Astrocyte (in vitro differentiated cells and primary cell): ENCODE data around the gene CPPED1. TPM values are rescaled to one million over a fixed set of nuclear protein-coding genes. Genes with fewer than 3 reads are reported as not detected.
"Not testable (repeated sequence)": the region's sequence is repeated elsewhere in the genome, so short reads cannot be mapped to it uniquely, and the experiment has no call there.

Experiments
- DNase-seq: peaks from one replicate; pipeline ENCODE4 v3.0.0-alpha.2; 2010; ENCODE audit warnings: low read depth
- FAIRE-seq: peaks from 2 replicates; lab custom pipeline; 2011; peaks lifted over from hg19 to GRCh38; lab: Jason Lieb, UNC
- H2AFZ ChIP-seq: 2 replicates; pipeline ENCODE4 v1.6.0; 2012; ENCODE audit warnings: low read depth, low read length, inconsistent platforms
- H3K27ac ChIP-seq: 2 replicates; pipeline ENCODE4 v1.5.1; 2011; ENCODE audit warnings: low read depth, low read length, inconsistent platforms
- H3K27me3 ChIP-seq: 2 replicates; pipeline ENCODE4 v1.6.0; 2011; ENCODE audit warnings: low read length, inconsistent platforms; ENCODE audit not compliant: insufficient read depth
- H3K36me3 ChIP-seq: 2 replicates; pipeline ENCODE4 v1.5.1; 2011; ENCODE audit warnings: low read length, inconsistent platforms; ENCODE audit not compliant: insufficient read depth
- H3K4me1 ChIP-seq: 2 replicates; pipeline ENCODE4 v1.5.1; 2011; ENCODE audit warnings: low read length, inconsistent platforms; ENCODE audit not compliant: insufficient read depth
- H3K4me2 ChIP-seq: 2 replicates; pipeline ENCODE4 v1.6.0; 2012; ENCODE audit warnings: low read length, inconsistent platforms
- H3K4me3 ChIP-seq: 2 replicates; pipeline ENCODE4 v1.5.1; 2011; ENCODE audit warnings: low read depth, mild to moderate bottlenecking, low read length, inconsistent platforms; ENCODE audit not compliant: insufficient read depth
- H3K79me2 ChIP-seq: 2 replicates; pipeline ENCODE4 v1.6.0; 2012; ENCODE audit warnings: mild to moderate bottlenecking, low read length, inconsistent platforms; ENCODE audit not compliant: insufficient read depth
- H3K9ac ChIP-seq: 2 replicates; pipeline ENCODE4 v1.6.0; 2012; ENCODE audit warnings: mild to moderate bottlenecking, low read length, inconsistent platforms
- H3K9me3 ChIP-seq: 2 replicates; pipeline ENCODE4 v1.5.1; 2012; ENCODE audit warnings: low read depth, mild to moderate bottlenecking, low read length, inconsistent platforms; ENCODE audit not compliant: insufficient read depth
- H4K20me1 ChIP-seq: 2 replicates; pipeline ENCODE4 v1.6.0; 2012; ENCODE audit warnings: low read length, inconsistent platforms; ENCODE audit not compliant: insufficient read depth
- H3K27ac Mint-ChIP-seq: one replicate; pipeline ENCODE4 v1.8.0; 2021; ENCODE audit warnings: mild to moderate bottlenecking, mixed read lengths; ENCODE audit not compliant: unreplicated experiment
- H3K27me3 Mint-ChIP-seq: one replicate; pipeline ENCODE4 v1.8.0; 2021; ENCODE audit warnings: low read depth, mixed read lengths; ENCODE audit not compliant: unreplicated experiment
- H3K36me3 Mint-ChIP-seq: one replicate; pipeline ENCODE4 v1.8.0; 2021; ENCODE audit warnings: low read depth, mixed read lengths; ENCODE audit not compliant: unreplicated experiment
- H3K4me1 Mint-ChIP-seq: one replicate; pipeline ENCODE4 v1.8.0; 2021; ENCODE audit warnings: low read depth, mixed read lengths; ENCODE audit not compliant: unreplicated experiment
- H3K4me3 Mint-ChIP-seq: one replicate; pipeline ENCODE4 v1.8.0; 2021; ENCODE audit warnings: mild to moderate bottlenecking, moderate library complexity, mixed read lengths; ENCODE audit not compliant: unreplicated experiment
- H3K9me3 Mint-ChIP-seq: one replicate; pipeline ENCODE4 v1.8.0; 2021; ENCODE audit warnings: mild to moderate bottlenecking, mixed read lengths; ENCODE audit not compliant: unreplicated experiment
- EZH2 ChIP-seq: IDR thresholded peaks from 2 replicates; pipeline ENCODE4 v1.6.1; 2012; ENCODE audit warnings: mild to moderate bottlenecking, low read length, inconsistent platforms; ENCODE audit not compliant: insufficient read depth
- total RNA-seq: library from RNA; stranded (reverse); gene quantifications from 2 replicates; pipeline ENCODE4 v1.2.1, GENCODE V29; 2021
- TF ChIP-seq, protein P1 (sequence below): IDR thresholded peaks from 2 replicates; pipeline ENCODE4 v1.5.1; 2011; ENCODE audit warnings: low read depth, mild to moderate bottlenecking, inconsistent platforms, low read length, moderate library complexity; ENCODE audit not compliant: insufficient read depth

The CPPED1 gene
- total RNA-seq, 1 donor from 2014 or later, result 28.5 TPM

DNA sequence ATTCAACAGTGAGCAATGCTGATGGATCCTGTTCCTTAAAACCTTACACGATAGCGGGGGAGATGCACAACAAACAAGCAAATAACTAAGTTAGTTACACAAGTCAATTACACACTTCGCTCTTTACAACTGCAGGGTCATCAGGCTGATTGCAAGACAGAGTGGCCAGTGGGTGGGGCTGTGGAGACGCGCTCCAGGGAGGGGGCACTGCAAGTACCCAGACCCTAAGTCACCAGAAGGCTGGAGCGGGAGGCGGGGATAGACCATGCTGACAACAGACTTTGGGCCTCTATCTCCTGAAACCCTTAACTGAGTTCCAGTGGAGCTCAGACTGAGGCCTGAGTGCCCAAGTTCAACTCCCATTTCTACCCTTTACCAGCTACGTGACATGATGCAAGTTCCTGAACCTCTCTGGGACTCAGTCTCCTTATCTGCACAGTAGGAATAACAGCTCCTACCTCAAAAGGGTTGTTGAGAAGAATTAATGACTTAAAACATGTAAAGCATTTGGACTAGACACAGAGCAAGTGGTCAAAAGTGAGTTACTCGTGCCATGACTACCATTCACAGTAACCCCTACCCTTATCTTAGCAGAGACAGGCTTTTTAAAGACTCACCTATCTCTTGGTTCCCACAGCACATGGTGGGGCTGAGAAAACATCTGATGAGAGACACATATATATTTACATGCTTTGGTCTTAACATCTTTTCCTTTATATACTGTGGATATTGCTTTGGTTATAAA is 10.4 kb downstream of the CPPED1 start:
- no peak for FAIRE-seq
- H3K27ac ChIP-seq, result no peak overlapping the region
- no peaks in the 10 kb centered on the region for H3K36me3 ChIP-seq
- DNase-seq, result no peak
- peaks cover 6% of the 10 kb centered on the region for H3K9me3 Mint-ChIP-seq
- no peaks in the 10 kb centered on the region for H3K4me1 ChIP-seq
- no peak overlapping the region for H3K4me3 ChIP-seq
- no peak for TF ChIP-seq EZH2
- TF ChIP-seq, protein P1, sequence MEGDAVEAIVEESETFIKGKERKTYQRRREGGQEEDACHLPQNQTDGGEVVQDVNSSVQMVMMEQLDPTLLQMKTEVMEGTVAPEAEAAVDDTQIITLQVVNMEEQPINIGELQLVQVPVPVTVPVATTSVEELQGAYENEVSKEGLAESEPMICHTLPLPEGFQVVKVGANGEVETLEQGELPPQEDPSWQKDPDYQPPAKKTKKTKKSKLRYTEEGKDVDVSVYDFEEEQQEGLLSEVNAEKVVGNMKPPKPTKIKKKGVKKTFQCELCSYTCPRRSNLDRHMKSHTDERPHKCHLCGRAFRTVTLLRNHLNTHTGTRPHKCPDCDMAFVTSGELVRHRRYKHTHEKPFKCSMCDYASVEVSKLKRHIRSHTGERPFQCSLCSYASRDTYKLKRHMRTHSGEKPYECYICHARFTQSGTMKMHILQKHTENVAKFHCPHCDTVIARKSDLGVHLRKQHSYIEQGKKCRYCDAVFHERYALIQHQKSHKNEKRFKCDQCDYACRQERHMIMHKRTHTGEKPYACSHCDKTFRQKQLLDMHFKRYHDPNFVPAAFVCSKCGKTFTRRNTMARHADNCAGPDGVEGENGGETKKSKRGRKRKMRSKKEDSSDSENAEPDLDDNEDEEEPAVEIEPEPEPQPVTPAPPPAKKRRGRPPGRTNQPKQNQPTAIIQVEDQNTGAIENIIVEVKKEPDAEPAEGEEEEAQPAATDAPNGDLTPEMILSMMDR, result no peak
- peaks cover 7% of the 10 kb centered on the region for H3K4me1 Mint-ChIP-seq
- H3K27me3 Mint-ChIP-seq, result no peaks in the 10 kb centered on the region
- H3K27ac Mint-ChIP-seq, result no peak overlapping the region
- peaks cover 6% of the 10 kb centered on the region for H4K20me1 ChIP-seq
- H2AFZ ChIP-seq, result no peak overlapping the region
- H3K36me3 Mint-ChIP-seq, result peaks cover 12% of the 10 kb centered on the region
- H3K4me3 Mint-ChIP-seq, result no peak overlapping the region
- H3K79me2 ChIP-seq, result peaks cover 23% of the 10 kb centered on the region
- H3K4me2 ChIP-seq, result no peak overlapping the region
- H3K27me3 ChIP-seq, result no peaks in the 10 kb centered on the region
- H3K9me3 ChIP-seq, result no peaks in the 10 kb centered on the region
- no peak overlapping the region for H3K9ac ChIP-seq

DNA sequence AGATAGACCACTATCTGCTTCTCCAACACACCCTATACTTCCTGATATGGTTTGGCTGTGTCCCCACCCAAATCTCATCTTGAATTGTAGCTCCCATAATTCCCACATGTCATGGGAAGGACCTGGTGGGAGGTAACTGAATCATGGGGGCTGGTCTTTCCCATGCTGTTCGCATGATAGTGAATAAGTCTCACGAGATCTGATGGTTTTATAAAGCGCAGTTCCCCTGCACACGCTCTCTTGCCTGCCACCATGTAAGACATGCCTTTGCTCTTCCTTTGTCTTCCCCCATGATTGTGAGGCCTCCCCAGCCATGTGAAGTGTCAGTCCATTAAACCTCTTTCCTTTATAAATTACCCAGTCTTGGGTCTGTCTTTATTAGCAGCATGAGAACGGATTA is 11.2 kb downstream of the CPPED1 start:
- not testable (repeated sequence) for H3K36me3 ChIP-seq, H3K4me1 Mint-ChIP-seq, H3K4me3 ChIP-seq, FAIRE-seq, H3K27ac ChIP-seq, DNase-seq, H2AFZ ChIP-seq, H3K4me1 ChIP-seq, H3K27me3 Mint-ChIP-seq, H3K9me3 ChIP-seq, H3K27me3 ChIP-seq, H3K27ac Mint-ChIP-seq, H3K4me2 ChIP-seq, H3K4me3 Mint-ChIP-seq, H4K20me1 ChIP-seq, H3K9ac ChIP-seq
- H3K79me2 ChIP-seq, result peaks cover 16% of the 10 kb centered on the region
- Mint-ChIP-seq H3K9me3 (peaks cover 11% of the 10 kb centered on the region), H3K36me3 (peaks cover 17% of the 10 kb centered on the region)

DNA sequence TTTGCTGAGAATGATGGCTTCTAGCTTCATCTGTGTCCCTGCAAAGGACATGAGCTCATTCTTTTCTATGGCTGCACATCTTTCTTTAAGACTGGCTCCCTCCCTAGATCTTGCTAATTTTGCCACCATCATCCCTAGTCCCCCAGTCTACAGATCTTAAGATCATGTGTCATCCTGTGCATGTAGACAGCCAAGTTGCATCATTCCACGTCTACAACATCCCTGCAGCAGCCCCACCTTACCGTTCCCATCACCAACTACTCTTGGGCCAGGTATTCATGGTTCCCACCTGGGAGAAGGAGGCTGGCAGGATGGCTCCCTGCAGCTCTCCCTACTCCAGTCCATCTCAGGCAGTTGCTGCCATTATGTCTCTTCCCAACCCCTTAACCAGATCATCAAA is 12.3 kb downstream of the CPPED1 start:
- Histone ChIP-seq H3K4me2 (no peak overlapping the region), H3K9ac (no peak overlapping the region), H3K27me3 (no peaks in the 10 kb centered on the region), H3K9me3 (peaks cover 4% of the 10 kb centered on the region), H3K36me3 (no peaks in the 10 kb centered on the region), H2AFZ (no peak overlapping the region), H3K4me3 (no peak overlapping the region), H3K27ac (no peak overlapping the region), H3K4me1 (no peaks in the 10 kb centered on the region), H3K79me2 (peaks cover 12% of the 10 kb centered on the region), H4K20me1 (peaks cover 8% of the 10 kb centered on the region)
- no peak overlapping the region for H3K4me3 Mint-ChIP-seq
- TF ChIP-seq EZH2, result no peak
- TF ChIP-seq, protein P1, result no peak
- H3K36me3 Mint-ChIP-seq, result peaks cover 20% of the 10 kb centered on the region
- peaks cover 11% of the 10 kb centered on the region for H3K9me3 Mint-ChIP-seq
- peaks cover under 1% of the 10 kb centered on the region for H3K4me1 Mint-ChIP-seq
- no peak overlapping the region for H3K27ac Mint-ChIP-seq
- DNase-seq (no peak), FAIRE-seq (no peak)
- H3K27me3 Mint-ChIP-seq, result no peaks in the 10 kb centered on the region
